ENCODE results near the gene LUC7L2. TPM values are rescaled to one million over a fixed set of nuclear protein-coding genes. Genes with fewer than 3 reads are reported as not detected.
A peak's percentile ranks its signal among the peaks of the same experiment; 100 is the strongest.

LUC7L2 gene
- total RNA-seq, 1 experiment from 2014 or later, result 81.2 TPM

- H3K79me1 ChIP-seq (ENCODE audit: insufficient read depth, low read depth, low read length, poor library complexity, severe bottlenecking), result no peaks in the 10 kb centered on the region
- H2BK15ac ChIP-seq (ENCODE audit: low read depth, low read length), result no peak overlapping the region
- H3K23ac ChIP-seq (ENCODE audit: insufficient read length, low read depth, low read length), result no peak overlapping the region
- no peak overlapping the region for H2BK120ac ChIP-seq (ENCODE audit: low read depth, low read length, poor library complexity, severe bottlenecking)
- no peaks in the 10 kb centered on the region for H3K23me2 ChIP-seq (ENCODE audit: insufficient read length, low read depth, low read length, poor library complexity, severe bottlenecking)
- DNase-seq, result no peak
- no peak overlapping the region for H2AK5ac ChIP-seq (ENCODE audit: insufficient read length, low read length)
- no peak overlapping the region for H3K18ac ChIP-seq (ENCODE audit: insufficient read length, low read depth, low read length)
- H3K27me3 ChIP-seq (ENCODE audit: insufficient read depth, low read length), result no peaks in the 10 kb centered on the region
- H3K4me2 ChIP-seq (ENCODE audit: insufficient read depth, insufficient read length, low read length), result no peak overlapping the region
- H3K27me3 Mint-ChIP-seq (ENCODE audit: low read depth), result no peaks in the 10 kb centered on the region
- H2BK20ac ChIP-seq (ENCODE audit: low read depth, low read length, poor library complexity, severe bottlenecking), result no peak overlapping the region
- H4K8ac ChIP-seq (replicated peaks; ENCODE audit: insufficient read length, low read depth, low read length), result no peak overlapping the region
- no peak overlapping the region for H2BK5ac ChIP-seq (ENCODE audit: insufficient read length, low read length)
- no peaks in the 10 kb centered on the region for H3K79me2 ChIP-seq (ENCODE audit: insufficient read depth, low read length)
- no peak overlapping the region for H3K14ac ChIP-seq (ENCODE audit: insufficient read depth, low read length)
- no peak overlapping the region for H2AFZ ChIP-seq (ENCODE audit: low read length)
- no peak overlapping the region for H4K5ac ChIP-seq (ENCODE audit: insufficient read length, low read depth, low read length)
- H3K4me1 ChIP-seq (ENCODE audit: insufficient read depth, low read length), result no peaks in the 10 kb centered on the region
- no peak overlapping the region for H3K4ac ChIP-seq (ENCODE audit: low read depth, low read length)
- no peak overlapping the region for H3K9ac ChIP-seq (ENCODE audit: extremely low read depth, insufficient read length, low read length)
- H3K9me3 ChIP-seq (ENCODE audit: control insufficient read depth, low read depth, low read length), result no peaks in the 10 kb centered on the region
- H3K36me3 Mint-ChIP-seq (ENCODE audit: insufficient read depth in 1 of 3, low read depth in 3 of 3), result no peaks in the 10 kb centered on the region
- no peak overlapping the region for H3K4me3 Mint-ChIP-seq
- no peak overlapping the region for H4K91ac ChIP-seq (ENCODE audit: insufficient read length, low read depth, low read length)
- WGBS (ENCODE audit: extremely low coverage, insufficient read length, low lambda C conversion rate), result no CpG with 5 or more reads among the region's 7 CpGs
- H4K20me1 ChIP-seq (ENCODE audit: control insufficient read depth, insufficient read depth, insufficient read length), result no peaks in the 10 kb centered on the region
- peaks cover 1% of the 10 kb centered on the region in 2 experiments for H3K4me1 Mint-ChIP-seq
- H2BK12ac ChIP-seq (ENCODE audit: insufficient read length, low read depth, low read length), result no peak overlapping the region
- TF ChIP-seq, protein P1, sequence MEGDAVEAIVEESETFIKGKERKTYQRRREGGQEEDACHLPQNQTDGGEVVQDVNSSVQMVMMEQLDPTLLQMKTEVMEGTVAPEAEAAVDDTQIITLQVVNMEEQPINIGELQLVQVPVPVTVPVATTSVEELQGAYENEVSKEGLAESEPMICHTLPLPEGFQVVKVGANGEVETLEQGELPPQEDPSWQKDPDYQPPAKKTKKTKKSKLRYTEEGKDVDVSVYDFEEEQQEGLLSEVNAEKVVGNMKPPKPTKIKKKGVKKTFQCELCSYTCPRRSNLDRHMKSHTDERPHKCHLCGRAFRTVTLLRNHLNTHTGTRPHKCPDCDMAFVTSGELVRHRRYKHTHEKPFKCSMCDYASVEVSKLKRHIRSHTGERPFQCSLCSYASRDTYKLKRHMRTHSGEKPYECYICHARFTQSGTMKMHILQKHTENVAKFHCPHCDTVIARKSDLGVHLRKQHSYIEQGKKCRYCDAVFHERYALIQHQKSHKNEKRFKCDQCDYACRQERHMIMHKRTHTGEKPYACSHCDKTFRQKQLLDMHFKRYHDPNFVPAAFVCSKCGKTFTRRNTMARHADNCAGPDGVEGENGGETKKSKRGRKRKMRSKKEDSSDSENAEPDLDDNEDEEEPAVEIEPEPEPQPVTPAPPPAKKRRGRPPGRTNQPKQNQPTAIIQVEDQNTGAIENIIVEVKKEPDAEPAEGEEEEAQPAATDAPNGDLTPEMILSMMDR (conservative IDR thresholded peaks at IDR 0.05), result no peak
- peak overlapping the region in 2 of 3 experiments; percentile 16 to 67; a peak in 2 of 7 replicates for H3K27ac Mint-ChIP-seq
- no peak overlapping the region for H3K56ac ChIP-seq (ENCODE audit: insufficient read length, low read depth, low read length)
- H3K27ac ChIP-seq (ENCODE audit: insufficient read length, low read depth, low read length), result no peak overlapping the region
- H3T11ph ChIP-seq (ENCODE audit: low read length), result no peak overlapping the region
- no peaks in the 10 kb centered on the region for H3K9me3 Mint-ChIP-seq
Measured at GRCh38 chr7:139439375-139439774, 79.7 kb downstream of the LUC7L2 start.
